ENCODE results near the gene ZNF275. TPM values are rescaled to one million over a fixed set of nuclear protein-coding genes. Genes with fewer than 3 reads are reported as not detected.
A peak's percentile ranks its signal among the peaks of the same experiment; 100 is the strongest.

The ZNF275 gene
- total and polyA plus RNA-seq, 2 of the 8 experiments (the other 6 are each of a cell fraction or from before 2014, with no cell fraction given), result 8.2 to 9.1 TPM

DNA sequence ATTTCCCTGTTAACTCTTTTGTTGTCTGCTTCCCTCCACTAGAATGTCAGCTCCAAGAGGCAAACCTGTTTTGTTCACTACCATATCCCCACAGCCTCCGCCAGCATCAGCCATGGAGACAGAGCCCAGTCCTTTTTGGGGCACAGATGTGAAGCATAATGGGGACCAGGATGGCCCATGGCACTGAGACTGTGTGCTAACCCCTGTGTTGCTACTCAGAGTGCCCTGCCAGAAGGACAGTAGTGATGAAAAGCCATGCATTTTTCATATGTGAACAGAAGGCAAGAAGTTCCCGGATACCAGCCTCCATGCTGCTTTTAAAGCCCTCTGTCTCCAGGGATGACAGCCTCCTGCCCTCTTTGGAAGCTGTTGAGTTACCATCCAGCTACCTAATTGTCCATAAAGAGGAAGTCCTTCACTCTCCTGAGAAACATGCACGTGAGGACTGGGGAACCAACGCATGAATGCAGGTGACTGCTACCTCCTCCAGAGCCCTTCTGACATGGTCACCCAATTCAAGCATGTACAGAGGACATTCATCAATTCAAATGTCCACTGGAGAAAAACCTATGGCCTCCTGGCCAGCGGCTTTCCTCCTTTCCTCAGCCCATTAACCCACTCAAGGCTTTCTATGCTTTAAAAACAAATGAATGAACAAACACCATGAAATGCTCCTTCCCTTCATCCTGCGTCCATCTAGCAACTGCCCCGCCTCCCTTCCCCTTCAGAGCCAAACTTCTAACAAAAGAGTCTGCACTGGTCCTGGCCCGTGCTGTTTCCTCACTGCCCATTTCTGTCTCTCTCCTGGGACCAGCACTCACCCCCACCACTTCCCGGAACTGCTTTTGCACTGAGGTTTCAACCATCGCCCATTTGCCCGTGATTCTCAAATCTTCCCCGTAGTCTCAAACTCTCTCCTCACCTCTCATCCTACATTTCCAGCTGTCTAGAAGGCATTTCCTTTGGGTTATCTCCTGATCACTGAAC, 30.4 kb upstream of the ZNF275 start:
- Histone ChIP-seq H4K20me1 (replicated peaks in 1 of 2; ENCODE audit: control insufficient read depth in 1 of 2, insufficient read depth in 2 of 2, low read length in 2 of 2) (no peaks in the 10 kb centered on the region), H2AFZ (ENCODE audit: low read length) (no peak overlapping the region), H3K9ac (replicated peaks in 1 of 4; ENCODE audit: extremely low read depth in 1 of 4, low read depth in 3 of 4, low read length in 3 of 4) (no peak overlapping the region), H3K4ac (replicated peaks; ENCODE audit: insufficient read length, low read depth, low read length) (no peak overlapping the region), H4K91ac (replicated peaks; ENCODE audit: insufficient read length, low read length) (no peak overlapping the region), H3K4me1 (replicated peaks in 1 of 4; ENCODE audit: control insufficient read depth in 3 of 4, insufficient read depth in 4 of 4, low read length in 3 of 4) (no peaks in the 10 kb centered on the region; a peak in 1 of 7 replicates), H2BK15ac (ENCODE audit: low read length) (no peak overlapping the region), H2BK12ac (ENCODE audit: low read depth, low read length) (no peak overlapping the region), H3K27me3 (replicated peaks in 1 of 4; ENCODE audit: control insufficient read depth in 3 of 4, extremely low read depth in 1 of 4, insufficient read depth in 3 of 4, low read length in 3 of 4) (no peaks in the 10 kb centered on the region), H4K8ac (ENCODE audit: extremely low read depth, insufficient read depth, low read length) (no peak overlapping the region), H2BK120ac (replicated peaks; ENCODE audit: low read depth, low read length) (no peak overlapping the region), H3K56ac (replicated peaks; ENCODE audit: insufficient read length, low read depth, low read length) (no peak overlapping the region), H4K5ac (ENCODE audit: insufficient read length, low read depth, low read length) (no peak overlapping the region), H3K18ac (ENCODE audit: extremely low read depth, low read length) (no peak overlapping the region), H3K27ac (ENCODE audit: low read depth, low read length) (no peak overlapping the region), H2AK5ac (ENCODE audit: low read depth, low read length) (no peak overlapping the region), H3K23me2 (ENCODE audit: low read depth, low read length) (no peaks in the 10 kb centered on the region), H3K23ac (ENCODE audit: insufficient read length) (no peak overlapping the region), H2BK5ac (ENCODE audit: low read depth, low read length) (no peak overlapping the region), H3K4me2 (ENCODE audit: insufficient read depth in 1 of 2, low read depth in 2 of 2, low read length in 2 of 2) (no peak overlapping the region), H3K79me2 (ENCODE audit: control insufficient read depth in 1 of 2, insufficient read depth in 2 of 2, low read length in 2 of 2) (no peaks in the 10 kb centered on the region), H3K9me3 (ENCODE audit: insufficient read depth in 2 of 2, low read depth in 1 of 2, low read length in 1 of 2) (no peaks in the 10 kb centered on the region), H3K79me1 (ENCODE audit: low read depth, low read length) (no peaks in the 10 kb centered on the region), H3K4me3 (ENCODE audit: extremely low read depth in 1 of 4, insufficient read depth in 2 of 4, low read depth in 3 of 4, low read length in 4 of 4) (no peak overlapping the region), H3K36me3 (ENCODE audit: control insufficient read depth in 2 of 4, insufficient read depth in 4 of 4, low read length in 3 of 4) (no peaks in the 10 kb centered on the region), H2BK20ac (ENCODE audit: low read length) (no peak overlapping the region), H3K14ac (ENCODE audit: insufficient read length) (no peak overlapping the region)
- 75% methylated on average over 7 of the region's 12 CpGs; no CpG with 5 or more reads in 1 of the 2 experiments for WGBS, 2 experiments (ENCODE audit: extremely low coverage in 1 of 2, insufficient coverage in 1 of 2, insufficient read length in 1 of 2, insufficient replicate concordance in 2 of 2, low coverage in 1 of 2, low lambda C conversion rate in 2 of 2, missing lambda C conversion rate in 1 of 2)
- FAIRE-seq, result peak; percentile 24
- ChIA-PET POLR2A (ENCODE audit: partially characterized antibody) (no interaction called here), CTCF (ENCODE audit: partially characterized antibody) (no interaction called here)
- no peak for DNase-seq (ENCODE audit: low read depth in 1 of 2, low spot score in 2 of 2)
- TF ChIP-seq NANOG (IDR thresholded peaks at IDR 0.05; ENCODE audit: insufficient read depth, low read depth, low read length, poor library complexity, severe bottlenecking) (no peak), JUND (IDR thresholded peaks at IDR 0.05; ENCODE audit: low read length) (no peak), GABPA (IDR thresholded peaks at IDR 0.05; ENCODE audit: borderline replicate concordance, insufficient read depth, low read length) (no peak), SIN3A (conservative IDR thresholded peaks at IDR 0.05 in 1 of 2, IDR thresholded peaks at IDR 0.05 in 1 of 2; ENCODE audit: low read depth in 1 of 2, low read length in 2 of 2) (no peak), SIRT6 (IDR thresholded peaks at IDR 0.05; ENCODE audit: low read length) (no peak), TAF1 (IDR thresholded peaks at IDR 0.05; ENCODE audit: low read depth, low read length) (no peak), RNF2 (IDR thresholded peaks at IDR 0.05; ENCODE audit: borderline replicate concordance, low read depth, low read length, missing control alignments, poor library complexity, severe bottlenecking) (no peak)
- TF ChIP-seq, protein P1, sequence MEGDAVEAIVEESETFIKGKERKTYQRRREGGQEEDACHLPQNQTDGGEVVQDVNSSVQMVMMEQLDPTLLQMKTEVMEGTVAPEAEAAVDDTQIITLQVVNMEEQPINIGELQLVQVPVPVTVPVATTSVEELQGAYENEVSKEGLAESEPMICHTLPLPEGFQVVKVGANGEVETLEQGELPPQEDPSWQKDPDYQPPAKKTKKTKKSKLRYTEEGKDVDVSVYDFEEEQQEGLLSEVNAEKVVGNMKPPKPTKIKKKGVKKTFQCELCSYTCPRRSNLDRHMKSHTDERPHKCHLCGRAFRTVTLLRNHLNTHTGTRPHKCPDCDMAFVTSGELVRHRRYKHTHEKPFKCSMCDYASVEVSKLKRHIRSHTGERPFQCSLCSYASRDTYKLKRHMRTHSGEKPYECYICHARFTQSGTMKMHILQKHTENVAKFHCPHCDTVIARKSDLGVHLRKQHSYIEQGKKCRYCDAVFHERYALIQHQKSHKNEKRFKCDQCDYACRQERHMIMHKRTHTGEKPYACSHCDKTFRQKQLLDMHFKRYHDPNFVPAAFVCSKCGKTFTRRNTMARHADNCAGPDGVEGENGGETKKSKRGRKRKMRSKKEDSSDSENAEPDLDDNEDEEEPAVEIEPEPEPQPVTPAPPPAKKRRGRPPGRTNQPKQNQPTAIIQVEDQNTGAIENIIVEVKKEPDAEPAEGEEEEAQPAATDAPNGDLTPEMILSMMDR (IDR thresholded peaks at IDR 0.05; ENCODE audit: control extremely low read depth in 1 of 3, insufficient read depth in 1 of 3, low read depth in 1 of 3, low read length in 3 of 3), result no peak

Data from H1 (cell line).